Adipocyte (in vitro differentiated cells): ENCODE results near the gene CDCP1.
A peak's percentile ranks its signal among the peaks of the same experiment; 100 is the strongest.

Experiments
- DNase-seq: peaks from one replicate; pipeline ENCODE4 v3.0.0-alpha.2; 2015; ENCODE audit warnings: low read depth
- H3K27me3 ChIP-seq: replicated peaks from 2 replicates; pipeline ENCODE4 v1.7.0; 2013; ENCODE audit warnings: mild to moderate bottlenecking, low read length, moderate library complexity; ENCODE audit not compliant: control insufficient read depth, insufficient read depth
- H3K36me3 ChIP-seq: 2 replicates; pipeline ENCODE4 v1.7.0; 2013; ENCODE audit warnings: low read length, mild to moderate bottlenecking, moderate library complexity; ENCODE audit not compliant: control insufficient read depth, insufficient read depth, severe bottlenecking
- H3K4me1 ChIP-seq: 2 replicates; pipeline ENCODE4 v1.7.0; 2013; ENCODE audit warnings: mild to moderate bottlenecking, low read length, moderate library complexity; ENCODE audit not compliant: control insufficient read depth, insufficient read depth
- H3K4me3 ChIP-seq: 2 replicates; pipeline ENCODE4 v1.7.0; 2013; ENCODE audit warnings: mild to moderate bottlenecking, low read length, moderate library complexity
- H3K9ac ChIP-seq: 2 replicates; pipeline ENCODE4 v1.7.0; 2013; ENCODE audit warnings: mild to moderate bottlenecking, low read length, moderate library complexity
- H3K9me3 ChIP-seq: 2 replicates; pipeline ENCODE4 v1.7.0; 2013; ENCODE audit warnings: mild to moderate bottlenecking, low read length, moderate library complexity; ENCODE audit not compliant: control insufficient read depth

CDCP1 gene

GRCh38 chr3:45132568-45133211 lies 13.5 kb downstream of the CDCP1 start:
- peaks cover 21% of the 10 kb centered on the region for H3K4me1 ChIP-seq
- H3K4me3 ChIP-seq, result no peak overlapping the region
- H3K27me3 ChIP-seq, result no peaks in the 10 kb centered on the region
- no peaks in the 10 kb centered on the region for H3K36me3 ChIP-seq
- H3K9me3 ChIP-seq, result no peaks in the 10 kb centered on the region
- no peak overlapping the region for H3K9ac ChIP-seq
- DNase-seq, result no peak

DNA sequence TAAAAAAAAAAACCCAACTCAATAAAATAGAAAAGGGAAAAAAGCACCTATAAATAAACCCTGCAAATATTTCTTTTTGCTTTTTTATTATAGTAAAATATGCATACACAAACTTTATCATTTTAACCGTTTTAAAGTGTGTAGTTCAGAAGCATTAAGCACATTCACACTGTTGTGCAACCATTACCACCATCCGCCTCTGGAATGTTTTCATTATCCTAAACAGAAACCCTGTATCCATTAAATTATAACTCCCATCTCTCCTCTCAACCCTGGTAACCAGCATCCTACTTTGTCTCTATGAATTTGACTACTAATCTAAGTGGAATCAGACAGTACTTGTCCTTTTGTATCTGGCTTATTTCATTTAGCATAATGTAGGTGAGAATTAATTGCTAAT lies 15.0 kb downstream of the CDCP1 start:
- H3K9me3 ChIP-seq, result no peaks in the 10 kb centered on the region
- H3K27me3 ChIP-seq, result no peaks in the 10 kb centered on the region
- peaks cover 20% of the 10 kb centered on the region for H3K4me1 ChIP-seq
- no peaks in the 10 kb centered on the region for H3K36me3 ChIP-seq
- no peak overlapping the region for H3K9ac ChIP-seq
- no peak for DNase-seq
- H3K4me3 ChIP-seq, result no peak overlapping the region

GRCh38 chr3:45130476-45130875 lies 15.7 kb downstream of the CDCP1 start:
- Histone ChIP-seq H3K9ac (no peak overlapping the region), H3K27me3 (no peaks in the 10 kb centered on the region), H3K36me3 (no peaks in the 10 kb centered on the region), H3K4me3 (no peak overlapping the region), H3K4me1 (peaks cover 12% of the 10 kb centered on the region), H3K9me3 (no peaks in the 10 kb centered on the region)
- DNase-seq, result no peak

GRCh38 chr3:45128950-45129349 lies 17.2 kb downstream of the CDCP1 start:
- Histone ChIP-seq H3K4me3 (no peak overlapping the region), H3K4me1 (peaks cover 9% of the 10 kb centered on the region), H3K9me3 (no peaks in the 10 kb centered on the region), H3K9ac (no peak overlapping the region), H3K27me3 (no peaks in the 10 kb centered on the region), H3K36me3 (no peaks in the 10 kb centered on the region)
- DNase-seq, result no peak

GRCh38 chr3:45127130-45127822 lies 18.9 kb downstream of the CDCP1 start:
- DNase-seq, result peak; percentile 46
- H3K27me3 ChIP-seq, result no peaks in the 10 kb centered on the region
- H3K9me3 ChIP-seq, result no peaks in the 10 kb centered on the region
- H3K36me3 ChIP-seq, result no peaks in the 10 kb centered on the region
- H3K4me1 ChIP-seq, result peaks cover 23% of the 10 kb centered on the region
- no peak overlapping the region for H3K9ac ChIP-seq
- H3K4me3 ChIP-seq, result no peak overlapping the region

DNA sequence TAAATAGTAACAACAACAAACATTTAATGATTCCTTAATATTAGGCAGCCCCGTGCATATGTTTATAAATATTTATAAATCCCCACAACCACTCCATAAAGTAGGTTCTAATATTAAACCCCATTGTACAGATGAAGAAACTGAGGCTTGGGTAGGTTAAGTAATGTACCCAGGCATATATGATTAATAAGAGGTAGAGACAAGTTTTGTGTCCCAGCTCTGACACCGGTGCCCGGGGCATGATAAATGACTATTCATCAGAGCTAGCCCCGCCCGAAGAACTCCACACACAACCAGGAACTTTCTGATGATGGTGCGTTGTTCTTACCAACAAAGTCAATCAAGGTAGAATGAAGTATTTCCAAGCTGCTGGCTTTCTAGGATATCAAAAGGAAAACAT lies 19.4 kb downstream of the CDCP1 start:
- Histone ChIP-seq H3K4me1 (peaks cover 23% of the 10 kb centered on the region), H3K27me3 (no peaks in the 10 kb centered on the region), H3K9ac (no peak overlapping the region), H3K4me3 (no peak overlapping the region), H3K36me3 (no peaks in the 10 kb centered on the region), H3K9me3 (no peaks in the 10 kb centered on the region)
- DNase-seq, result no peak

GRCh38 chr3:45125550-45126026 lies 20.6 kb downstream of the CDCP1 start:
- no peaks in the 10 kb centered on the region for H3K36me3 ChIP-seq
- H3K9ac ChIP-seq, result no peak overlapping the region
- H3K4me1 ChIP-seq, result peaks cover 23% of the 10 kb centered on the region
- H3K27me3 ChIP-seq, result no peaks in the 10 kb centered on the region
- no peaks in the 10 kb centered on the region for H3K9me3 ChIP-seq
- H3K4me3 ChIP-seq, result no peak overlapping the region
- no peak for DNase-seq

DNA sequence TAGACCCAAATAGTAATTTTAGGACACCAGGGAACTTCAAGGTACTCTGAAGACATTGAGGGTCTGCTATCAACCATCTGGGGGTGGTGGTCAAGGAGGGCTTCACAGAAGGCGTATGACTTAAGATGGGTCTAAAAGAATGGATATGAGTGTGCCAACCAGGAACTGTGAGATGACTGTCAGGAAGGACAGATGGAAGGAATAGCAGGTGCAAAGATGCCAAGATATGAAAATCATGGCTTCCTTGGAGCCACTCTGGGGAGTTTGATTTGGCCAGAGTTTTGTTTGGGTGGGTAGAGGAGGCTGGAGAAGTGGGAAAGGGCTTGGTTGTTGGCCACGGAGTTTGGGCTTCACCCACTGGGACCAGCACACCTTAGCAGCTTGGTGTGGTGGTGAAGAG lies 21.2 kb downstream of the CDCP1 start:
- H3K9me3 ChIP-seq, result no peaks in the 10 kb centered on the region
- no peak for DNase-seq
- H3K36me3 ChIP-seq, result no peaks in the 10 kb centered on the region
- H3K27me3 ChIP-seq, result no peaks in the 10 kb centered on the region
- no peak overlapping the region for H3K9ac ChIP-seq
- H3K4me3 ChIP-seq, result no peak overlapping the region
- H3K4me1 ChIP-seq, result peaks cover 28% of the 10 kb centered on the region

DNA sequence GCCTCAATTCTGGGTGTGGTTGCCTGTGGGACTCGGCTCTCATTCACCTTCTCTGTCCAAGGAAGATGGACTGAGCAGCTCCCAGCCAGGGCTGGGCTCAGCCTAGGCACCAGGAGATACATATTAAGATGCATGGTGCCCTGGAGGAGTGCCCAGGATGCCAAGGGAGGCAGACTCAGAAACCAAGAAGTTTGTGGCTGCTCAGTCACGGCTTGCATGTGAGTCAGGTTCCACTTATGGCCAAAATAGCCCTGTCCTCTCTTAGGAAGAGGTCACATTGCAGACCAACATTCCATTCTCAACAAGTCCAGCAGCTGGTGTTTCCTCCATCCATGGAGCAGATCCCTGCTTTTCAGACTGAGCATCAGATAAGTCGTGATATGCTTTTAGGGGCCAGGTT lies 21.8 kb downstream of the CDCP1 start:
- Histone ChIP-seq H3K27me3 (no peaks in the 10 kb centered on the region), H3K4me3 (no peak overlapping the region), H3K36me3 (no peaks in the 10 kb centered on the region)

DNA sequence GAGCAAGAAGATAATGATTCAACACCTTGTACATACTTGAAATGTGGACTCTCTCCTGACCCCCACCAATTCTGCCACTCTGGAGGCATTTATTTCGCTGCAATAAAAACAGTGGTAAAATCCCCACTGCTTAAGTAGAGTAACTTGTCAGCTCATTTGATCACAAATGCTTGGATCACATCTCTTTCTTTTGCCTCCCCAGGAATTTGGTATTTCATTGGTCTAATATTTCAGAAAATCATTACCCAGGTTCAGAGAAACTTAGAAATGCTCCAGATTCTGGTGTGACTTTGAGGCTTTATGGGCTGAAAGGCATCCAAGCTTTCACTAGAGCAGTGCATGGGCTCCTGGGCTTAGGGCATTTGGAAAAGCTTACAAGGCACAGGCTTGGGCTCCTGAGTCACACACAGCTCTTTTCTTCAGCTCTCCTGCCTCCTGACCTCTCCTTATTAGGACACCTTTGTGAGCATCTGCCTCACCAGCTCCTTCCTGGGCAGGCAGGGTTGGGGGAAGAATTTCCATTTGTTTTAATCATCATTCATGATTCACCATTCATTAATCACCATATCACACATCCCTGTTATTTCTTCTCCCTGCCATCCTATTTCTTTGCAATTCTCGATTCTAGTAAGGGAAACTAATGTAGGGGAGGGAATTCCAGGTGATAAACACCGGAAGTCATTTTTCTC lies 22.5 kb downstream of the CDCP1 start:
- Histone ChIP-seq H3K27me3 (no peaks in the 10 kb centered on the region), H3K36me3 (no peaks in the 10 kb centered on the region), H3K4me3 (no peak overlapping the region), H3K9me3 (no peaks in the 10 kb centered on the region), H3K4me1 (peaks cover 30% of the 10 kb centered on the region), H3K9ac (peak overlapping the region; percentile 0)
- DNase-seq, result peak; percentile 64

More for the DNA sequence above, 21.8 kb downstream of the CDCP1 start:
- H3K4me1 ChIP-seq, result peaks cover 30% of the 10 kb centered on the region
- H3K9ac ChIP-seq, result no peak overlapping the region
- H3K9me3 ChIP-seq, result no peaks in the 10 kb centered on the region
- peak; percentile 72 for DNase-seq

DNA sequence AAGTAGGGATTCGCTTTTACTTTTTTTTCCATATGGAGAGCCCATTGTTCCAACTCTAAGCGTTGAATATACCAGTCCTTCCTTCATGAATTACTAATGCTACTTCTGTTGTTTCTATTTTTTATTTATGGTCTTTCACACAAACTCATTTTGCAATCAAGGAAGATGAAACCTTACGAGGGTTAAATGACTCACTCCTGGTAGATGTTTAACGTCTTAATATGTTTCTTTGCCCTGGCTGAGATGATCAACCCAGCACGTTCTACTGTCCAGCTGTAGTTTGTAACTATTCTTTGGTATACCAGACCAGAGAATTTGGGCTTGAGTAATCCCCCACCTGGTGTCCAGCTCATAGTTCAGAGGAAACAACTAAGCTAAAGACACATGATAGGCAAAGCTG lies 23.1 kb downstream of the CDCP1 start:
- Histone ChIP-seq H3K9me3 (no peaks in the 10 kb centered on the region), H3K4me3 (no peak overlapping the region), H3K36me3 (no peaks in the 10 kb centered on the region), H3K4me1 (peaks cover 30% of the 10 kb centered on the region), H3K9ac (no peak overlapping the region), H3K27me3 (no peaks in the 10 kb centered on the region)
- peak; percentile 82 for DNase-seq
